Fibroblast of the conjunctiva (primary cell): ENCODE results near the gene FXYD3.

ENCODE experiments used
- DNase-seq: peaks from one replicate; pipeline ENCODE4 v3.0.0-alpha.2; 2010; ENCODE audit warnings: low read depth

The FXYD3 gene

DNA sequence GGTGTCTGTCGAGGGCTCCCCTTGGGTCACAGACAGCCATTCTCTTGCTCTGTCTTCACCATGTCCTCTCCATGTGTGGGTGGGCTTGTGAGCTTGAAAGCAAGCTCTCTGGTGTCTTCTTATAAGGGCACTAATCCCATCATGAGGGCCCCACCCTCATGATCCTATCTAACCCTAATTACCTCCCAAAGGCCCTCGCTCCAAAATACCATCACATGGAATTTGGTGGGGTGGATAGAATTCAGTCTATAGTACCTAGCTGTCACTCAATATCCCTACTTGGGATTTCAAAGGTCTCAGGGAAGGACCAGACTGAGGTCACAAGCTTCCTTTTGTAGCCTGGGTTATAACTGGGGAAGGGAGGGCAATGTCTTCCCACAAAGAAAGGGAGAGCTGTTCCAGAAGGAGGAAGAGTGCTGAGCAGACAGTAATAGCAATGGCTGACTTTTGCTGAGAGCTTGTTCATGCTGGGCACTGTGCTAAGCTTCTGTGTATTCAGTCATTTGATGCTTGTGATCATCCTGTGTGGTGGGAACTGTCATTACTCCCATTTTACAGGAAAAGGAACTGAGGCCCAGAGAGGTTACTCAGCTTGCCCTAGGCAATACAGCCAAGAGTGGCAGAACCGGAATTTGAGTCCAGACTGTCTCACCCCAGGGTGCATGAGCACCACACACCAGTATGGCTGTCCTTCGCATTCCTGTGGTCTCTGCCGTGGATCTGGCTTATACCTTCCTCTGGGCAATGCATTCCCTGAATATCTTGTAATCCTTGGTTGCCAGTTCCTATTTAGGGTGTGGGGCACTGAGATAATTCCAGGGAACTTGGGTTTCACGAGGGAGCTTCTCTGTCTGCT, 47.1 kb downstream of the FXYD3 start:
- no peak for DNase-seq

DNA sequence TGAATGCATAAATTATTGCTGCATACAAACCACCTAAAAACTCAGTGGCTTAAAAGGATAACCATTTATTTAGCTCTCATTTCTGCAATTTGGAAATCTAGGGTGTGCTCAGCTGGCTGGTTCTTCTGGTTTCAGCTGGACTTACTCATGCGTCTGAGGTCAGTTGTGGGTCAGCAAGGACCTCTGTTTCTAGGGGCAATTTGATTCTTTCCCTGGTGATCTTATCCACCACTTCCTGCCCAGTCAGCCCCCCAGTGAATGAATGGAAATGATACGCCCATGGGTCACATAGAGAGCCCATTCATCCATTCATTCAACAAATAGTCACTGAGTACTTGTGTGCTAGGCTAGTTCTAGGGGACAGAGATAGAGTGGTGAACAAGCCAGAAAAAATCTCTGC, 48.8 kb downstream of the FXYD3 start:
- DNase-seq: no peak

DNA sequence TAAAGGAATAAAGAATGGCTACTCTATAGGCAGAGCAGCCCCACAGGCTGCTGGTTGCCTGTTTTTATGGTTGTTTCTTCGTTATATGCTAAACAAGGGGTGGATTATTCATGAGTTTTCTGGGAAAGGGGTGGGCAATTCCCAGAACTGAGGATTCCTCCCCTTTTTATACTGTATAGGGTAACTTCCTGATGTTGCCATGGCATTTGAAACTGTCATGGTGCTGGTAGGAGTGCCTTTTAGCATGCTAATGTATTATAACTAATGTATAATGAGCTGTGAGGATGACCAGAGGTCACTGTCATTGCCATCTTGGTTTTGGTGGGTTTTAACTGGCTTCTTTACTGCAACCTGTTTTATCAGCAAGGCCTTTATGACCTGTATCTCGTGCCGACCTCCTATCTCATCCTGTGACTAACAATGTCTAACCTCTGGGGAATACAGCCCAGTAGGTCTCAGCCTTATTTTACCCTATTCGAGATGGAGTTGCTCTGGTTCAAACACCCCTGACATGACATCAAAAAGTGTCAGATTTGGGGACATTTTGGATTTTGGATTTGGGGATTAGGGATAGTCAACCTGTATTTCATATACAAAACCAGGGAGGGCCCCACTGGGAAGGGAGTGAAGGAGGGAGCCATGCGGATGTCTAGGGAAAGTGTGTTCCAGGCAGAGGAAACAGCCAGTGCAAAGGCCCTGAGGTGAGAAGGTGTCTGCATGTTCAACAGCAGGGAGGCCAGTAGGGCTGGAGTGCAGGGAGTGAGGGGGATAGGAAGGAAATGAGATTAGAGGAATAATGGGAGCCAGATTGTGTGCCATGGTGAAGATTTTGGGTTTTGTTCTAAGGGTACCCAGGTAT, 49.8 kb downstream of the FXYD3 start:
- no peak for DNase-seq

DNA sequence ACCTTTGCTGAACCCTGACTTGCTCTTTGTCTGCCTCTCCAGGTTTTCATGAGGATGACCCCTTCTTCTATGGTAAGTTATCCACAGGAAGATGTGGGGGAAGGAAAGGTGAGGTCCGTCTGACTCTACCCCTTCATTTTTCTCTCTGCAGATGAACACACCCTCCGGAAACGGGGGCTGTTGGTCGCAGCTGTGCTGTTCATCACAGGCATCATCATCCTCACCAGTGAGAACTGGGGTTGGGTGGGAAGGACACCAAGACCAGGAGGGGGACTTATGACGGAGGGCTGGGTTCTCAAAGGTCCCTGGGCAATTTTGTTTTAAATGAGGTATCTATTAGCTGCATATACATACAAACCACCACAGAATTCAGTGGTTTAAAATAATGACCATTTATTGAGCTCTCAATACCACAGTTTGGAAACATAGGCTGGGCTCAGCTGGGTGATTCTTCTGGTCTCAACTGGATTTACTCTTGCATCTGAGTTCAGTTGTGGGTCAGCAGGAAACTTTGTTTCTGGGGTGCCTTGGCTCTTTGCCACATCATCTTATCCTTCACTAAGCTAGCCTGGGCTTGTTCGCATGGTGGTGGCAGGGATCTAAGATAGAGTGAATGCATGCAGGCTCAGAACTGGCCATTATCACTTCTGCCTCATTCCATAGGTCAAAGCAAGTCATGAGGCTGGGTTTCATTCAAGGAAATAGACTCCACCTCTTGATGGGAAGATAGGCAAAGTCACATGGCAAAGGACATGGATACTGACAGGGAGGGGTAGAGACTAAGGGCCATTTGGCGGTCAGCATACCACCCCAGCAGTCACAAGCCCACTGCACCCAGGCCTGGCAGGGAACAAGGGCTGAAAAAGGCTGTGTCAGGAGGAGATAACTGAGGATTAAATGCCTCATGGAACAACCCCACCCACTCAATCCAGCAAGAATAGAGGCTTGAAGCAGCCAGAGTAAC, 50.8 kb downstream of the FXYD3 start:
- no peak for DNase-seq

DNA sequence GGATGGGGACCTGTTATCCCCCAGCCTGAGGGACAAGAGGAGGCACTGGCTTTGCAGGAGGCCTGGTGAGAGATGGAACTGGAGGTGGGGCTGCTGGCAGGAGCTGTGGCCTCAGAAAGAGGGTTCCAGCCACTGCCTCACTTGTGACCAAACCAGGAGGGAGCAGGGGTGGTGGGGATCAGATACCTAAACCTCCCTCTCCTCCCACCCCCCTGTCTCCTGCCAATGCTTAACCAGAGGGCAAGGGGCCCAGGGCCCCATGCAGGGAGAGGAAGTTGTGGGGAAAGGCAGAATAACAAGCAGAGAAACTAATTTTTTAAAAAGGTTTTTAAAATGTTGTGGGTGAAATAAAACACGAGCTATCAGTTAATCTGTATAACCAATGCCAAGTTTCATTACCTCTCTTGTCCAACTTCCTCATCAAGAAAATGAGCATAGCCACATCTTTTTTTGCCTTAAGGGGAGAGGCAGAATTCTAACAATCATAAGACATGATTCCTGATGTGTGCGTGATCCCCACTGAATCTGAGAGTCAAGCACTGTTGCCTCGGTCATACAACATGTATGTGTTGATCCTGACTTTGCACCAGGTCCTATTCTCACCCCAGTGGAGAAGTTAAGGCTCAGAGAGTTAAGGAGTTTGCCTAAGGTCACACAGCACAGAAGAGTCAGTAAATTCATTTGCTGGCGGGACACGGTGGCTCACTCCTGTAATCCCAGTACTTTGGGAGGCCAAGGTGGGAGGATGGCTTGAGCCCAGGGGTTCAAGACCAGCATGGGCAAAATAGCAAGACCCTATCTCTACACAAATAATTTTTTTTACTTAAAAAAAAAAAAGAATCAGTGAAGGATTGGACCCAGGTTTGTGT, 51.9 kb downstream of the FXYD3 start:
- no peak for DNase-seq

DNA sequence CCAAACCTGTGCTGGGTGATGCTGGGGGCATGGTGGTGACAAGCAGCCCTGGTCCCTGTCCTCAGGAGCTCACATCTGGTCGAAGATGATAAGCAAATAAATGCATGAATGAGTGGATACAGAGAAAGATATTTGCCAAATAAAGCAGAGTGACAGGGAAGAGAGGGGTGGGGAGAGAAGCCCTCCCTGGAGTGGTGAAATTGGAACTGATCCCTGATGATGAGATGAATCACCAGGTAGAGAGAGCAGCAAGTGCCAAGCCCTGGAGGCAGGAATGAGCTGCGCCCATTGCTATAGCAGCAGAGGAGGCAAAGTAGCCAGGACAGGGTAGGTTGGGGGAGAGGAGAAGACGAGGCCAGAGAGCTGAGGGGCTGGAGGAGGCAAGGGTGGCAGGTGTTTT, 52.6 kb downstream of the FXYD3 start:
- DNase-seq: no peak

DNA sequence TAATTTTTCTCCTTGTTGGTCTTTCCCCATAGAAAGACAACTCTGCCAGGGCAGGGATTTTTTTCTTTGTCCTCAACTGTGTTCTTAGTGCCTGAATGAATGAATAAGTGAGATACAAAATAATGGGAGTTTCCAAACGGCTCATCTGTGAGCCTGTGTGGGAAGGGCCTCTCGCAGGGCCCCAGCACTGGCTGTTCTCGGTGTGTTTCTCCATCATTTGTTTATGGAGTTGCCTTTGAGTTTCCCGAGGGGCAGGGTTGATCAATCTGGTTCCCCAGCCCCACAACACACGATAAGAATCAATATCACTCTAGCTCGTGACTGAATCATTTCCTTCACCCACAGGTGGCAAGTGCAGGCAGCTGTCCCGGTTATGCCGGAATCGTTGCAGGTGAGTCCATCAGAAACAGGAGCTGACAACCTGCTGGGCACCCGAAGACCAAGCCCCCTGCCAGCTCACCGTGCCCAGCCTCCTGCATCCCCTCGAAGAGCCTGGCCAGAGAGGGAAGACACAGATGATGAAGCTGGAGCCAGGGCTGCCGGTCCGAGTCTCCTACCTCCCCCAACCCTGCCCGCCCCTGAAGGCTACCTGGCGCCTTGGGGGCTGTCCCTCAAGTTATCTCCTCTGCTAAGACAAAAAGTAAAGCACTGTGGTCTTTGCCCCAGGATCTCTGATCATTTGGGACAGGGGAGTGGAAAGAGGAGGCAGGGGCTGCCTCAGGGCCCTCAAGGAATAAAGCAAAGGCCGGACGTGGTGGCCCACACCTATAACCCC, 53.8 kb downstream of the FXYD3 start:
- DNase-seq: no peak

DNA sequence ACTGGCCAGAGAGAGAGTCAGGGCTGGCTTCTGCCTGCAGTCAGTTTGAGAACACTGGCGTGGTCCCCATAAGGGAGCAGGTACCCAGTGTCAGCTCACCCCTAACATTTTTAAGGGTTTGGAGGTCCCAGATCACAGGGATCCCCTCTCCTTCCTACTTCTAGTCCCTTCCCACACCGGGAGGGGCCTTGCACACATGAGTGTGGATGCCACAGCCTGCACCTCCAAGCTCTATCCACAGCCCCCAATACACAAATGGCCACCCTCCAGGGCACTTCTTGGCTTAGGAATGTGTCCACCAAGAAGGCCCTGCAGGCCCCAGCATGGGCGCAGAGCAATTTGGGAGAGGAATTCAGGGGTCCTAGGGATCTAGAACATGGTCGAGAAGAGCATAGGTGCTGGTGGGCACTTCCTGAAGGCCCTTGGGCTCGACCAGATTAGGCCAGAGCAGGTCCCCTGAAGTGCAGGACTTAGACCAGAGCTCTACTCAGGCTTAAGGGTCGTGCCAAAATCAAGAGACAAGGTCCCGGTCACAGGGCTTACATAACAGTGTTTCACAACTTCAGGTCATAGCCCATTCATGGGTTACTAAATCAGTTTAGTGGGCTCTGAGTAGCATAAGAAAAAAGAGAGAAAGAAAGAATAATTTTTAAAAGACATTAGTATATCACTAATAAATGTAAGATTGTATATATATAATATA, 54.9 kb downstream of the FXYD3 start:
- no peak for DNase-seq

DNA sequence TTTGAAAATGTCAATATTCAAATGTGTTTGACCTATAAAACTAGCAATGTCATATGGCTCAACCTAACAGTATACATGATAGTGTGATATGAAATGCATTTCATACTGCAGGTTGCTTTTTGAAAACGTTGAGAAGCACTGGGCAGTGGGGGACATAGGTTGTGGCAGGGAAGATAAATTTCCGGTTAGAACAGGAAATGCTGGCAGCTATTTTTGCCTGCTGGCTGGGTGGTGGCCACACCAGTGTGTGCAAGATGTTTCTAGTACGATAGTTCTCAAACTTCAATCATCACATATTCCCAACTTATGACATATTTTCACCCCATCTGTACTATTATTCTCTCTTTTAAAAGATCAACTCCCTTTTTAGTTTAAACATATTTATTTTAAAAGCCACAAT, 56.1 kb downstream of the FXYD3 start:
- DNase-seq: no peak
